PC-3 (cell line): ENCODE data around the gene FARP1.

ENCODE experiments used
- EZH2 ChIP-seq: fragments of 300-600 bp; sonication (generic); IDR thresholded peaks from one replicate; pipeline ENCODE4 v1.6.1; 2017; ENCODE audit warnings: antibody characterized with exemption, mild to moderate bottlenecking, low read length; ENCODE audit not compliant: unreplicated experiment
- EZH2phosphoT487 ChIP-seq: fragments of 300-600 bp; sonication (generic); IDR thresholded peaks from 2 replicates; pipeline ENCODE4 v1.6.1; 2018; ENCODE audit warnings: mild to moderate bottlenecking, antibody characterized with exemption, low read length, borderline replicate concordance
- TF ChIP-seq, protein P1 (sequence below): fragments of 300-600 bp; sonication (generic); conservative IDR thresholded peaks from 2 replicates; pipeline ENCODE4 v1.5.1; 2017; ENCODE audit warnings: antibody characterized with exemption, low read depth, mild to moderate bottlenecking, low read length

DNA sequence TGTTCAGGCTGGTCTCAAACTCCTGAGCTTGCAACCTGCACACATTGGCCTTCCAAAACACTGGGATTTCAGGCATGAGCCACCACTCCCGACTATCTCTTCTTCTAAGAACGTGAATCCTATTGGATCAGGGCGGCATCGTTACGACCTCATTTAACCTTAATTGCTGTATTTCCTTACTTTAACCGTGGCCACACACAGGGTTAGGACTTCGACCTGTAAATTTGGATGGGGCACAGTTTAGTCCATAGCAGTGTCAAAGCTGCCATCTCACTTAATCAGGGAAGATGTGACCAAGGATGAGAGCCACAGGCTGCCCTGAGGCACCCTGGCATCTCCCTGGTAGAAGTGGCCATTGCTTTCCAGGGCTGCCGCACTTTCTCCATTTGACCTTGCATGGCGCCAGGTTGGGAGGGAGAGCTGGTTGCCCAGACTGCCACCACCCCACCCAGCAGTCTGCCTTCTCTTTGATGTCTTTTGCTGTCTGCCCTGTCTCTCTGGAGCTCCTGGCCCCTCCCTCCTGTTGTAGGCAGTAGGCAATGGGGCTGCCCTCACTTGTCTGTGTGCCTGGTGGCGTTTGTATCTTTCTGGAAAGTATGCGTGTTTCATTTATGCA, 175.5 kb downstream of the FARP1 start:
- TF ChIP-seq, protein P1, sequence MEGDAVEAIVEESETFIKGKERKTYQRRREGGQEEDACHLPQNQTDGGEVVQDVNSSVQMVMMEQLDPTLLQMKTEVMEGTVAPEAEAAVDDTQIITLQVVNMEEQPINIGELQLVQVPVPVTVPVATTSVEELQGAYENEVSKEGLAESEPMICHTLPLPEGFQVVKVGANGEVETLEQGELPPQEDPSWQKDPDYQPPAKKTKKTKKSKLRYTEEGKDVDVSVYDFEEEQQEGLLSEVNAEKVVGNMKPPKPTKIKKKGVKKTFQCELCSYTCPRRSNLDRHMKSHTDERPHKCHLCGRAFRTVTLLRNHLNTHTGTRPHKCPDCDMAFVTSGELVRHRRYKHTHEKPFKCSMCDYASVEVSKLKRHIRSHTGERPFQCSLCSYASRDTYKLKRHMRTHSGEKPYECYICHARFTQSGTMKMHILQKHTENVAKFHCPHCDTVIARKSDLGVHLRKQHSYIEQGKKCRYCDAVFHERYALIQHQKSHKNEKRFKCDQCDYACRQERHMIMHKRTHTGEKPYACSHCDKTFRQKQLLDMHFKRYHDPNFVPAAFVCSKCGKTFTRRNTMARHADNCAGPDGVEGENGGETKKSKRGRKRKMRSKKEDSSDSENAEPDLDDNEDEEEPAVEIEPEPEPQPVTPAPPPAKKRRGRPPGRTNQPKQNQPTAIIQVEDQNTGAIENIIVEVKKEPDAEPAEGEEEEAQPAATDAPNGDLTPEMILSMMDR, result no peak
- no peak for TF ChIP-seq EZH2
- TF ChIP-seq EZH2phosphoT487, result no peak
